ENCODE results near the gene KAT6B. TPM values are rescaled to one million over a fixed set of nuclear protein-coding genes. Genes with fewer than 3 reads are reported as not detected.
"Not testable (repeated sequence)": the region's sequence is repeated elsewhere in the genome, so short reads cannot be mapped to it uniquely, and the experiment has no call there.

KAT6B gene
- 10 to 100 TPM; 49.9 to 77.0 (median 64.2) TPM for total RNA-seq
- 1 to 10 TPM; 5.8 to 9.1 (median 7.8) TPM for polyA plus RNA-seq

DNA sequence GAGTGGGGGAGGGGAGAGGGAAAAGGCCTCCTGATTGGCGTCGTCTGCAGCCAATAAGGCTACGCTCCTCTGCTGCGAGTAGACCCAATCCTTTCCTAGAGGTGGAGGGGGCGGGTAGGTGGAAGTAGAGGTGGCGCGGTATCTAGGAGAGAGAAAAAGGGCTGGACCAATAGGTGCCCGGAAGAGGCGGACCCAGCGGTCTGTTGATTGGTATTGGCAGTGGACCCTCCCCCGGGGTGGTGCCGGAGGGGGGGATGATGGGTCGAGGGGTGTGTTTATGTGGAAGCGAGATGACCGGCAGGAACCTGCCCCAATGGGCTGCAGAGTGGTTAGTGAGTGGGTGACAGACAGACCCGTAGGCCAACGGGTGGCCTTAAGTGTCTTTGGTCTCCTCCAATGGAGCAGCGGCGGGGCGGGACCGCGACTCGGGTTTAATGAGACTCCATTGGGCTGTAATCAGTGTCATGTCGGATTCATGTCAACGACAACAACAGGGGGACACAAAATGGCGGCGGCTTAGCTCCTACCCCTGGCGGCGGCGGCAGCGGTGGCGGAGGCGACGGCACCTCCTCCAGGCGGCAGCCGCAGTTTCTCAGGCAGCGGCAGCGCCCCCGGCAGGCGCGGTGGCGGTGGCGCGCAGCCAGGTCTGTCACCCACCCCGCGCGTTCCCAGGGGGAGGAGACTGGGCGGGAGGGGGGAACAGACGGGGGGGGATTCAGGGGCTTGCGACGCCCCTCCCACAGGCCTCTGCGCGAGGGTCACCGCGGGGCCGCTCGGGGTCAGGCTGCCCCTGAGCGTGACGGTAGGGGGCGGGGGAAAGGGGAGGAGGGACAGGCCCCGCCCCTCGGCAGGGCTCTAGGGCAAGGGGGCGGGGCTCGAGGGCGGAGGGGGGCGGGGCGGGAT lies at the start of gene KAT6B:
KAT6B (plus strand) TSS at position 459 of the 903 bp plus-strand sequence. CDS start 16,258 bp downstream, outside the sequence.
- Histone ChIP-seq H3K9me3 (no peaks in the 10 kb centered on the region), H3K27ac (peak within 1 kb of the TSS; percentile 99 to 100 (median 99)), H3K27me3 (no peaks in the 10 kb centered on the region), H3K4me1 (peaks cover 0 to 49% (median 37%) of the 10 kb centered on the region in 4 donors), H3K4me3 (peak within 1 kb of the TSS; percentile 69 to 99 (median 88)), H3K36me3 (no peaks in the 10 kb centered on the region)
- intact Hi-C loops (cut with DNase I) = loop anchor here (5.0 to 10.0 kb wide), 6 partner anchors 74 to 674 kb away; partner anchors contain the start of genes ADK, AP3M1, COMTD1 and SAMD8
- peak; percentile 100 for DNase-seq
- TF ChIP-seq POLR2A (IDR thresholded peaks at IDR 0.05) (no peak), POLR2AphosphoS5 (IDR thresholded peaks at IDR 0.05) (peak; percentile 5 to 72 (median 58))
- TF ChIP-seq, protein P1, sequence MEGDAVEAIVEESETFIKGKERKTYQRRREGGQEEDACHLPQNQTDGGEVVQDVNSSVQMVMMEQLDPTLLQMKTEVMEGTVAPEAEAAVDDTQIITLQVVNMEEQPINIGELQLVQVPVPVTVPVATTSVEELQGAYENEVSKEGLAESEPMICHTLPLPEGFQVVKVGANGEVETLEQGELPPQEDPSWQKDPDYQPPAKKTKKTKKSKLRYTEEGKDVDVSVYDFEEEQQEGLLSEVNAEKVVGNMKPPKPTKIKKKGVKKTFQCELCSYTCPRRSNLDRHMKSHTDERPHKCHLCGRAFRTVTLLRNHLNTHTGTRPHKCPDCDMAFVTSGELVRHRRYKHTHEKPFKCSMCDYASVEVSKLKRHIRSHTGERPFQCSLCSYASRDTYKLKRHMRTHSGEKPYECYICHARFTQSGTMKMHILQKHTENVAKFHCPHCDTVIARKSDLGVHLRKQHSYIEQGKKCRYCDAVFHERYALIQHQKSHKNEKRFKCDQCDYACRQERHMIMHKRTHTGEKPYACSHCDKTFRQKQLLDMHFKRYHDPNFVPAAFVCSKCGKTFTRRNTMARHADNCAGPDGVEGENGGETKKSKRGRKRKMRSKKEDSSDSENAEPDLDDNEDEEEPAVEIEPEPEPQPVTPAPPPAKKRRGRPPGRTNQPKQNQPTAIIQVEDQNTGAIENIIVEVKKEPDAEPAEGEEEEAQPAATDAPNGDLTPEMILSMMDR (IDR thresholded peaks at IDR 0.05) = peak in 1 of 4 experiments; percentile 28
- WGBS, 2 donors = 1 to 2% methylated on average over 67 of the region's 67 CpGs

DNA sequence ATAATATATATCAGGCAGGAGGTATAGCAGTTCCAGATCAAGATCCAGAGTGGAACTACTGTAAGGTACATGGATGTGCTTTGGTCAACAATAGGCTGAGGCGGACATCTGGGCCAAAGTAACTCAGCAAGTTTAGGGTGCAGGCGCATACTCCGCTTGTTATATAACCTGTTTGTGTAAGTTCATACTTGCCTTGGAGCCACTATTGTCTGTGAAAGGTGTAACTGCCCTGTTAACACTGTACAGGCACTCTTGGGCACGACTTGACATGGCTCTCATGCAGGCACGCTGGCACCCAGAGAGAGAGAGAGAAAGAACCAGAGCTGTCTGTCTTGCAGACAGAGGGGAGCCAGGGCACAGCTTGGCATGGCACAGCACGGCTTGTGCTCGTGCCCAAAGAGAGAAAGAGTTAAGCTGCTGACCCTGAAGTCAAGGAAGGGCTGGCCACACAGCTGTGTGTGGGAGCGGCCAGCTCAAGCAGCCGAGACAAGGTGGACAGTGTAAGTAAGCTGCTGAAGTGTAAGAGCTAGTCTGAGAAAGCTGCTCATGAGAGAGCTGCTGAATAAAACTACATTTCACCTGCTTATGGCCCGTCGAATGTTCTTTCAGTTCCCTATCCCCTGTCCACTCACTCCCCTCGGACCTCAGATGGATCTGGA lies 47.8 kb upstream of the KAT6B start:
- Histone ChIP-seq H3K9me3 (no peaks in the 10 kb centered on the region), H3K27me3 (no peaks in the 10 kb centered on the region), H3K27ac (no peak overlapping the region), H3K4me1 (peaks cover 0 to 7% (median 0%) of the 10 kb centered on the region in 4 donors), H3K4me3 (no peak overlapping the region), H3K36me3 (no peaks in the 10 kb centered on the region)
- no peak for TF ChIP-seq EP300 (IDR thresholded peaks at IDR 0.05)
- TF ChIP-seq, protein P1 (IDR thresholded peaks at IDR 0.05) = no peak
- no peak for TF ChIP-seq POLR2A (IDR thresholded peaks at IDR 0.05)
- no peak for TF ChIP-seq POLR2AphosphoS5 (IDR thresholded peaks at IDR 0.05)
- intact Hi-C loops (cut with DNase I) = no loop called here
- DNase-seq = no peak
- WGBS, 2 donors = 93% methylated on average over 12 of the region's 12 CpGs

DNA sequence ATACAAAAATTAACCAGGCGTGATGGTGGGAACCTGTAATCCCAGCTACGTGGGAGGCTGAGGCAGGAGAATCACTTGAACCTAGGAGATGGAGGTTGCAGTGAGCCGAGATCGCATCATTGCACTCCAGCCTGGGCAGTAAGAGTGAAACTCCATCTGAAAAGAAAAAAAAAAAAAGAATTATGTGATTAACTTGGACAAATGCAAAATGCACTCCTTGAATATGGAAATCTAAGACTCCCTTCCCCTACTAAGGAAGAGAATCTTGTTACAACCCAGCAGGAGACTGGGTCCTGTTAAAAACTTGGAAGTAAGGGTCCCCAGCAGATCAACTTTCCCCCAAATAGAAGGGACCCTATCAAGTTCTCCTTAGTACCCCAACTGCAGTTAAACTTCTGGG lies 44.5 kb upstream of the KAT6B start:
- H3K9me3 ChIP-seq; H3K27ac ChIP-seq; H3K36me3 ChIP-seq; H3K4me3 ChIP-seq; H3K4me1 ChIP-seq; intact Hi-C loops (cut with DNase I); DNase-seq; H3K27me3 ChIP-seq: not testable (repeated sequence)
- 79 to 95% methylated on average over 4 of the region's 4 CpGs for WGBS, 2 donors

DNA sequence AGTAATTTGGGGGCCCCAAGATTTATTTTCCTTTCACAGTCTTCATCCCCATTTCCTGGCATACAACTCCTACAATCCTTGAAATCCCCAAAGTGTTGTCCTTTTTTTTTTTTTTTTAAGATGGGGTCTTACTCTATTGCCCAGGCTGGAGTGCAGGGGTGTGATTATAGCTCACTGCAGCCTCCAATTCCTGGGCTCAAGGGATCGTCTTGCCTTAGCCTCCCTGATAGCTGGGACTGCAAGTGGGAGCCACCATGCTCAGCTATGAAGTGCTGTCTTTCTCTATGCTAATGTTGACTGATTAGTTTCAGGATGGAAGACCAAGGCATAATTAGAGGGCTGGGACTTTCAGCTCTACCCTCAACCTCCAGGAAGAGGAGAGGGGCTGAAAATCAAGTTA lies 41.9 kb upstream of the KAT6B start:
- 87 to 88% methylated on average over 1 of the region's 1 CpG for WGBS, 2 donors
- H3K36me3 ChIP-seq = no peaks in the 10 kb centered on the region
- intact Hi-C loops (cut with DNase I) = no loop called here
- no peaks in the 10 kb centered on the region for H3K4me1 ChIP-seq
- H3K27me3 ChIP-seq = no peaks in the 10 kb centered on the region
- TF ChIP-seq POLR2A (IDR thresholded peaks at IDR 0.05) (no peak), POLR2AphosphoS5 (IDR thresholded peaks at IDR 0.05) (no peak), EP300 (IDR thresholded peaks at IDR 0.05) (no peak)
- TF ChIP-seq, protein P1 (IDR thresholded peaks at IDR 0.05) = no peak
- H3K4me3 ChIP-seq = no peak overlapping the region
- H3K9me3 ChIP-seq = no peaks in the 10 kb centered on the region
- no peak overlapping the region for H3K27ac ChIP-seq
- no peak for DNase-seq

DNA sequence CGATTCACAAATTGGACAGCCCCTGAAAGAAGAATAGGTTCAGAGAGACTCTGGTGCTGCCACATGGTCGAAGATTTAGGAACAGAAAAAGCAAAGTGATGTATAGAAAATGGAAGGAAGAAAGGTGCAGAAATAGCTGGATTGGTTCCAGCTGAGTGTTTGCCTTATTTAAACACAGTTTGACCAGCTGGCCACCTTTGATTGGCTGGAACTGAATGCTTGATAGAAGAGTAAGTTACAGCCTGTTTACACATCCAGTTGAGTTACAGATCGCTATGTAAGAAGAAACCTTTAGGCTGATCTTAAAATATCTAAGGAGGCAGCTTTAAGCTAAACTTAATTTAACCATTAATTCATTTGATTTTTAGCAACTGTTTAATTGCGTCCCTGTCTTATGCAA lies 40.3 kb upstream of the KAT6B start:
- no peaks in the 10 kb centered on the region for H3K9me3 ChIP-seq
- no peak overlapping the region for H3K4me3 ChIP-seq
- WGBS, 2 donors = 69 to 82% methylated on average over 4 of the region's 4 CpGs
- DNase-seq = no peak
- intact Hi-C loops (cut with DNase I) = no loop called here
- no peaks in the 10 kb centered on the region for H3K4me1 ChIP-seq
- TF ChIP-seq POLR2AphosphoS5 (IDR thresholded peaks at IDR 0.05) (no peak), POLR2A (IDR thresholded peaks at IDR 0.05) (no peak), EP300 (IDR thresholded peaks at IDR 0.05) (no peak)
- TF ChIP-seq, protein P1 (IDR thresholded peaks at IDR 0.05) = no peak
- no peak overlapping the region for H3K27ac ChIP-seq
- H3K27me3 ChIP-seq = no peaks in the 10 kb centered on the region
- no peaks in the 10 kb centered on the region for H3K36me3 ChIP-seq

Measured in sigmoid colon (tissue), 7 donors.